ENCODE results near the gene VEZT.
"Not testable (repeated sequence)": the region's sequence is repeated elsewhere in the genome, so short reads cannot be mapped to it uniquely, and the experiment has no call there.

VEZT gene

DNA sequence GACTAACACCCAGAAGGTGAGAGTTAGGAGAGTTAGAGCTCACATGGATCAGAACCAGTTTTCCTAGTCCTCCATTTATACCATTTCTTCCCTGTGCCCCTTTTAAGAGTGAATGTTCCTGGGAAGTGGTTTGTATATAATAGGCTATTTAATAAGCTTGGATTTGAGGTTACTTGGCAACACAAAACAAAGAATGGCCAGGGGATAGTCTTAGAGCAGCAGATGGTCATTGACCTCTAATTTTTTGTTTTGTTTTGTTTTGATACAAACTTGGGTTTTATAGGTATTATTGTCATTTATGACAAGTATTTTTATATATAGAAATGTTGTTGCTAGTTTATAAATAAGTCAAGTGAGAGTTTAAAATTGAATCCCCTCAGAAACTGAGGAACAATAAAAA, 35.8 kb downstream of the VEZT start:
- in situ Hi-C loops (cut with MboI; ENCODE audit: low sequenced_read_pairs) = no loop called here

- in situ Hi-C loops (cut with MboI; ENCODE audit: low sequenced_read_pairs) = no loop called here
Measured at GRCh38 chr12:95257541-95257940, 39.9 kb downstream of the VEZT start.

GRCh38 chr12:95258151-95258550, 40.5 kb downstream of the VEZT start:
- in situ Hi-C loops (cut with MboI; ENCODE audit: low sequenced_read_pairs) = no loop called here

DNA sequence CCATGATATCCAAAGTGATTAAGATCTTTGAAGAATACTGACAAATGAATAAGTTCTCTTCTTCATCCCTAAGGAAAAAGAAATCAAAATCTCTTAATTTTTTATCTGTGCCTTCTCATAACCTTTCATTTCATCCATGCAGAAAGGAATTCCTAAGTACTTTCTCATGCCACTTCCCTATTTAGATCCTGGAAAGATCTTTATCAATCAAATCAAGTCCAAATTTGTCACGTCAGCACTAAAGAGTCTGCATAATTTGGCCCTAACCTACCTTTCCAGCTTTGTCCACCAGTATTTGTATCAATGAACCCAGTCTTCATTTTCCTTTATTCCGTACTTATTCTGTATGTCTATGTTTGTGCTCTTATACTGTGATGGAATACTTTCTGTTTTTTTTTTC, 41.2 kb downstream of the VEZT start:
- in situ Hi-C loops (cut with MboI; ENCODE audit: low sequenced_read_pairs) = no loop called here

DNA sequence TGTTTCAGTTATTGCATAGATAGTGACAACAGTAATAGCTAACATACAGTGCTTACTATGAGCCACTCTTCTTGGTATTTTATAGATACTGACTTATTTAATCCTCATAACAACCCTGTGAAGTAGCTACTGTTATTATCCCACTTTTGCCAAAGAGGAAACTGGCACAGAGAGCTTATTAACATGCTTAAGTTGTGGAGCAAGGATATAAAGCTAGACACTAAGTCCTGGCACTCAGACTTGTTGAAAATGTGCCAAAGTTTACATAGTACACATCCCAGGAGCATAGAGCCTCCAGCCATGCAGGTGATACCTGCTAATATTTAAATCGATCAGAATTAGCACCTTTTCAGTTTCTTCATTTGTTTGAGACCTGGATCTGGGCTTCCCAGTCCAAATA, 41.8 kb downstream of the VEZT start:
- in situ Hi-C loops (cut with MboI; ENCODE audit: low sequenced_read_pairs) = no loop called here

GRCh38 chr12:95261109-95261508, 43.5 kb downstream of the VEZT start:
- in situ Hi-C loops (cut with MboI; ENCODE audit: low sequenced_read_pairs) = no loop called here

- in situ Hi-C loops (cut with MboI; ENCODE audit: low sequenced_read_pairs) = no loop called here
Measured at GRCh38 chr12:95262808-95263207, 45.2 kb downstream of the VEZT start.

DNA sequence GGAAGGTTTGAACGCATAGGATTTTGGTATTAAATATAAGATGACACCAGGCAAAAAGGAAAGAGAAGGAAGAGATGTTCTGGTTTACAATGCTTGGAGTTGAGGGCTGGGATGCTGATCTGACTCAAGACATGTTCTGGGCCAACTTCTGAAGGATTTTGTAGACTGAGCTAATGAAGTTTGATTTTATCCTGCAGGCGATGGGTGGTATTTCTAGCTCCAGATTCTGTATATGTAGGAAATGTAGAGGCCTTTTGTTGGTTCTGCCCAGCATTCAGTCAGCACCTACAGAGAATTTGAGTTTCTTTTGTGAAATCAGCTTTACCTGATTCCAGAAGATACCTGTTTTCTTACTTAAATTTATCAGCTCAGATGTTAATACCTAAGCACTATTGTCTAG, 48.2 kb downstream of the VEZT start:
- in situ Hi-C loops (cut with MboI; ENCODE audit: low sequenced_read_pairs) = no loop called here

- in situ Hi-C loops (cut with MboI; ENCODE audit: low sequenced_read_pairs) = no loop called here
Measured at GRCh38 chr12:95266254-95266653, 48.6 kb downstream of the VEZT start.

- in situ Hi-C loops (cut with MboI; ENCODE audit: low sequenced_read_pairs) = no loop called here
Measured at GRCh38 chr12:95269892-95270291, 52.3 kb downstream of the VEZT start.

- in situ Hi-C loops (cut with MboI; ENCODE audit: low sequenced_read_pairs) = no loop called here
Measured at GRCh38 chr12:95271465-95271864, 53.9 kb downstream of the VEZT start.

- in situ Hi-C loops (cut with MboI; ENCODE audit: low sequenced_read_pairs) = no loop called here
Measured at GRCh38 chr12:95277139-95277538, 59.5 kb downstream of the VEZT start.

- in situ Hi-C loops (cut with MboI; ENCODE audit: low sequenced_read_pairs) = no loop called here
Measured at GRCh38 chr12:95279856-95280255, 62.2 kb downstream of the VEZT start.

DNA sequence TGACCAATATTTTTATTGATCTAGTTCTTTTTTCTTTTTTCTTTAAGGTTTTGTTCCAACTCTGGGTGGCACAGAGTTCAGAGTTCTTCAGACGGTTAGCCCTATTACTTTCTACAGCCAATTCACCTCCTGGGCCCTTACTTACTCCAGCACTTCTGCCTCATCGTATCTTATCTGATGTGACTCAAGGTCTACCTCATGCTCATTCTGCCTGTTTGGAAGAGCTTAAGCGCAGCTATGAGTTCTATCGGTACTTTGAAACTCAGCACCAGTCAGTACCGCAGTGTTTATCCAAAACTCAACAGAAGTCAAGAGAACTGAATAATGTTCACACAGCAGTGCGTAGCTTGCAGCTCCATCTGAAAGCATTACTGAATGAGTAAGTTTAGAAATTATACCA, 64.7 kb downstream of the VEZT start:
- in situ Hi-C loops (cut with MboI; ENCODE audit: low sequenced_read_pairs) = no loop called here

DNA sequence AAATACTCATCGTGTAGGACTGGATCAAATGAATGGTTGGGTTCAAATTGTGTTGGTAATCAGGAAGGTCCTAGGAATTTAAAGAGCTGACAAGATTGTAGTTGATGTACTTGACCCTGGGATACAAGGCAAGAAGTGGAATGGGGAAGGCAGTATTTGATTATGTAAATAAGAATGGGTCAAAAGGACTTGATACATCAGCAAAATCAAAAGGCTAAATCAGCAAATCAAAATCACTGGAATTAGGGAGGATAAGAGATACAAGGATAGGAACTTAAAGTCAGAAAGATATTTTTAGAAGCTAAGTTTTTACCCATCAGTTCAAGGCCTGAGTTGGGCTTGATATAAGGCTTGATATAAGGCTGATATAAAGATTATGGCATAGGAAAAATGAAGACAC, 65.8 kb downstream of the VEZT start:
- in situ Hi-C loops (cut with MboI; ENCODE audit: low sequenced_read_pairs) = no loop called here

DNA sequence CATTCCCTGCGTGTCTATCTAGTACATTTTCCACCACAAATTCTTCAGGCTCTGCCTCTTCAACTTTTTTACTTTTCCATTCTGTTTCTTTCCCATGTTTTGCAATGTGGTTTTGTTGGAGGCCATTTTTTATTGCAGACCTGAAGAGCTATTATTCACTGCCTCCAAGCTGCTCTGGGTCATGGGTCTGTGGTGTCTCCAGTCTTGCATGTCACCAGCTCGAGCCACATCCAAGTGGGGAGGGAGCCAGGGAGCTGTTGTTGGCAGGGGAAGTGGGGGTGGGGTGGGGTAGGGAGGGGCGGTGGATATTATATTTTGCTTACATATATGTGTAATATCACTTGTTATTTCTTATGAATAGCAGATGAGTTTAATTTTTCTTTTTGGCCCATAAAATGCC, 69.1 kb downstream of the VEZT start:
- in situ Hi-C loops (cut with MboI; ENCODE audit: low sequenced_read_pairs) = no loop called here

GRCh38 chr12:95291501-95291900, 73.9 kb downstream of the VEZT start:
- in situ Hi-C loops (cut with MboI; ENCODE audit: low sequenced_read_pairs) = no loop called here

- in situ Hi-C loops (cut with MboI; ENCODE audit: low sequenced_read_pairs) = no loop called here
Measured at GRCh38 chr12:95298916-95299315, 81.3 kb downstream of the VEZT start.

DNA sequence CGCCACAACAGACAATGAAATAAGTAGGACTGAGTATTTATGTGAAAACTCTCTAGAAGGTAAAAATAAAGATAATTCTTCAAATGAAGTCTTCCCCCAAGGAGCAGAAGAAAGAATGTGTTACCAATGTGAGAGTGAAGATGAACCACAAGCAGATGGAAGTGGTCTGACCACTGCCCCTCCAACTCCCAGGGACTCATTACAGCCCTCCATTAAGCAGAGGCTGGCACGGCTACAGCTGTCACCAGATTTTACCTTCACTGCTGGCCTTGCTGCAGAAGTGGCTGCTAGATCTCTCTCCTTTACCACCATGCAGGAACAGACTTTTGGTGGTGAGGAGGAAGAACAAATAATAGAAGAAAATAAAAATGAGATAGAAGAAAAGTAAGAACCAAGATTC, 82.7 kb downstream of the VEZT start:
- in situ Hi-C loops (cut with MboI; ENCODE audit: low sequenced_read_pairs) = no loop called here

- in situ Hi-C loops (cut with MboI; ENCODE audit: low sequenced_read_pairs) = no loop called here
Measured at GRCh38 chr12:95303476-95303875, 85.9 kb downstream of the VEZT start.

DNA sequence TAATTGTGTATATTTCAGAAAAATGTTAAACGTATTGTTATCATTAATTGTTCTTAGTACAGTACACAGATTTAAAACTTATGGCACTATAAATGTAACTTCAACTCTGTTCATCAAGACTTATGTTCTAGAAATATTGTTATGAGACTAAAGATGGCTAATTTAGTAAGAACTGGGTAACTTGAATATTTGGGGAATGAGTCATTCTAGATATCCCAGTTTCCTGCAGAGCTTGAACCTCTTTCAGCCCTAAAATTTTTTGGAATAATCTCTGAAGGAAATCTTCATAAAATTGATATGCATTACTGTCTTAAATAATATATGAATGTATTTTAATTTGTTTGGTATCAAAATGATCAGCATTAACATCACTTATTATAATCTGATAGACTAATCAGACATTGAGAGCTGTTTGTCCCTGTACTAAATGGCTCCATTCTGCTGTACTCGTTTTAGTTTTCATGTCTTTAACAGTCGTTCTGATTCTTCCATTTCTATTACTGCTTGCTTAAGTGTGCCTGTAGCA, 87.1 kb downstream of the VEZT start:
- in situ Hi-C loops (cut with MboI; ENCODE audit: low sequenced_read_pairs) = no loop called here

DNA sequence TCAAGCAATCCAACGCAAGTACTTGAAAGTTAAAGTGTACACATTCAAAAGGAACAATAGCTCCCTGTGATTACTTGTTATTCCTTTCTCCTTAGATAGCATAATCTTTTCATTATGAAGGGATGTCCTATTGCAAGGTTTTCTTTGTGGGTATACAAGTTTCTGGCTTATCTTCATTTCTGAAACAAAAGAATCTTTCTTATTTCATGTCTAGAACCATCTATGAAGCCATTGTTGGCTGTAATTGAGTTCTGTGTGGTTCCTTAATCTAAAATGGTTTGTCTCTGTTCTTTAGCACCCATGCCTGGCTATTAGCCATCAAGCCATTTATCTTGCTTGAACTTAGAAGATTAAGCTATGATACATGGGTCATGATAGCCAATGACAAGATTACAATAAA, 95.0 kb downstream of the VEZT start:
- in situ Hi-C loops (cut with MboI; ENCODE audit: low sequenced_read_pairs) = no loop called here

DNA sequence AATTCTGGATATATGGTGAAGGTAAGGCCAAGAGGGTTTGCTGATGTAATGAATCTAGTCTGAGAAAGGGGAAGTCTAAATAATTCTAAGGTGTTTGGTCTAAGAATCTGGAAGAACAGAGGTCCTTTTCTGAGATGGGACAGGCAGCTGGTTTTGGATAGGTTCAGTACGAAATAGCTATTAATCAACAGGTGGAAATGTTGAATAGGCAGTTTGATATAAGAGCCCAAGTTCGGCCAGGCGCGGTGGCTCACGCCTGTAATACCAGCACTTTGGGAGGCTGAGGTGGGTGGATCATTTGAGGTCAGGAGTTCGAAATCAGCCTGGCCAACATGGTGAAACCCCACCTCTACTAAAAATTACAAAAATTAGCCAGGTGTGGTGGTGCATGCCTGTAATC, 97.1 kb downstream of the VEZT start:
- in situ Hi-C loops (cut with MboI; ENCODE audit: low sequenced_read_pairs) = not testable (repeated sequence)

GRCh38 chr12:95316798-95317197, 99.2 kb downstream of the VEZT start:
- in situ Hi-C loops (cut with MboI; ENCODE audit: low sequenced_read_pairs) = no loop called here
